Bone marrow (tissue), 2 donors: Measurements from ENCODE around the gene AKT3.
"Not testable (repeated sequence)": the region's sequence is repeated elsewhere in the genome, so short reads cannot be mapped to it uniquely, and the experiment has no call there.

Experiments
- DNase-seq, 2 donors: peaks; one replicate each; lab custom pipeline; 2025; lab: John Stamatoyannopoulos, UW

AKT3 gene

DNA sequence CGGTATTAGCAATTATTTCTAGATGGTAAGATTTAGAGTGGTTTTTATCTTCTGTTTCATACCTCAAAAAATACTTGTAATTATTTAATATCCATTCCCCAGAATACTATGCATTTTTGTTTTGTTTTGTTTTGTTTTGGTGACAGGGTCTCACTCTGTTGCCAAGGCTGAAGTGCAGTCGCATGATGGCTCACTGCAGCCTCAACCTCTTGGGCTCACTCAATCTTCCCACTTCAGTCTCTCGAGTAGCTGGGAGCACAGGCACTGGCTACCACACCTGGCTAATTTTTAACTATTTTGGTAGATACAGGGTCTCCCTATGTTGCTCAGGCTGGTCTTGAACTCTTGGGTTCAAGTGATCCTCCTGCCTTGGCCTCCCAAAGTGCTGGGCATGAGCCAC is 252.7 kb downstream of the AKT3 start:
- DNase-seq: no peak

DNA sequence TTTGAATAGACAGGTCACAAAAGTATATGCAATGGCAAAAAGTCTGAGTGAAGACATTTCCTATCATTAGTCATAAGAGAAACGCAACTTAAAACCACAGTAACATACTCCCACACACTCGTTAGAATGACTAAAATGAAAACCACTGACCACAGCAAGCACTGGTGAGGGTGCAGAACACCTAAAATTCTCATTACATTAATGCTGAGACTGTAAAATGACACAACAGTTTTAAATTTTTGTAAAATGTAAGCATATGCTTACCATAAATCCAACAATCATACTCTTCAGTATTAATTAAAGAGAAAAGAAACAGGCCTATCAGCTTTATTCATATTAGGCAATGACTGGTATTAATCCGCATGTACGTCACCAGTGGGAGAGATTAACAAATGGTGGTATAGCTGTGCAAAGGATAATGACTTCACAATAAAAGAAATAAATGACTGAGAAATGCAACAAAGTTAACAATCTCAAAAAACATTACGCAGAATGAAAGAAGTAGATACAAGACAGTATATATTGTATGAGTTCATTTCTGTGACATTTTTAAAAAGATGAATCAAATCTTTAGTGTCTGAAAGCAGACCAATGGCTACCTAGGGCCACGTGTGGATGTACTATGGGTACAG is 253.5 kb downstream of the AKT3 start:
- DNase-seq: peak in 1 of 2 donors; percentile 28

DNA sequence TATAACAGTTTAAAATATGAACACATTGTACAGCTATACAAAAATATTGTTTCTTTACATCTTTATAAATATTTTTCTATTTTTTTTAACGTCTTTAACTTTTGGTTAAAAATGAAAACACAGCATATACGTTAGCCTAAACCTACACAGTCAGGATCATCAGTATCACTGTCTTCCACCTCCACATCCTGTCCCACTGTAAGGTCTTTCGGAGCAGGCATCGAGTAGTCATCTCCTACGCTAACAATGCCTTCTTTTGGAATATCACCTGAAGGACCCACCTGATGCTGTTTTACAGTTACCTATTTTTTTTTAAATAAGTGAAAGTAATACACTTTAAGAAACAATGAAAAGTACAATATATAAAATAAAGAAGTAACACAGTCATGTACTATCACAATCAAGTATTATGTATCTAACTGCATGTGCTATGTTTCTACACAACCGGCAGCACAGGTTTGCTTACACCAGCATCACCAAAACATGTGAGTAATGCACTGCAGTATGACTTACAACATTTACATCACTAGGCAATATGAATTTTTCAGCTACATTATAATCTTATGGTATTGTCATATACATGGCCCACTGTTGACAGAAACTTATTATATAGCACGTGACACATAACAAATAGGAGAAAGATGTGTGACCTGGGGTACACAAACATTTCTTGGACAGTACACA is 254.4 kb downstream of the AKT3 start:
- no peak for DNase-seq

- DNase-seq: no peak
These were observed 255.6 kb downstream of the AKT3 start for GRCh38 chr1:243594455-243594854.

- not testable (repeated sequence) for DNase-seq
These were observed 260.8 kb downstream of the AKT3 start for GRCh38 chr1:243589286-243589685.

GRCh38 chr1:243587823-243588560 is 262.1 kb downstream of the AKT3 start:
- no peak for DNase-seq

DNA sequence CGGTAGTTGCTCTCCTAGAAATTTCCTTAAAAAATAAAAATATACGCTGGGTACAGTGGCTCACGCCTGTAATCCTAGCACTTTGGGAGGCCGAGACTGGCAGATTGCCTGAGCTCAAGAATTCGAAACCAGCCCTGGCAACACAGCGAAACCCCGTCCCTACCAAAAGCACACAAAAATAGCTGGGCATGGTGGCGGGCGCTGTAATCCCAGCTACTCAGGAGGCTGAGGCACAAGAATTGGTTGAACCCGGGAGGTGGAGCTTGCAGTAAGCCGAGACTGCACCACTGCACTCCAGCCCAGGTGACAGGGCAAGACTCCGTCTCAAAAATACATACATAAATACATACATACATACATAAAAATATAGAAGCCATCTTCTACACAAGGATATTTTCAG is 262.8 kb downstream of the AKT3 start:
- no peak for DNase-seq

DNA sequence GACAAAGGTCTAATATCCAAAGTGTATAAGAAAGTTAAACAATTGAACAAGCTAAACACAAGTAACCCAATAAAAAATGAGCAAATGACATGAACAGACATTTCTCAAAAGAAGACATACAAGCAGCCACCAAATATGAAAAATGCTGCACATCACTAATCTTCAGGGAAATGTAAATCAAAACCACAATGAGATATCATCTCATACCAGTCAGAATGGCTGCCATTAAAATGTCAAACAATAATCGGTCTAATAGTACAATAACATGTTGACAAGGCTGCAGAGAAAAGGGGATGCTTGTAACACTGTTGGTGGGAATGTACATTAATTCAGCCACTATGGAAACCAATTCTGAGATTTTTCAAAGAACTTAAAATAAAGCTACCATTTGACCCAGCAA is 264.1 kb downstream of the AKT3 start:
- no peak for DNase-seq

DNA sequence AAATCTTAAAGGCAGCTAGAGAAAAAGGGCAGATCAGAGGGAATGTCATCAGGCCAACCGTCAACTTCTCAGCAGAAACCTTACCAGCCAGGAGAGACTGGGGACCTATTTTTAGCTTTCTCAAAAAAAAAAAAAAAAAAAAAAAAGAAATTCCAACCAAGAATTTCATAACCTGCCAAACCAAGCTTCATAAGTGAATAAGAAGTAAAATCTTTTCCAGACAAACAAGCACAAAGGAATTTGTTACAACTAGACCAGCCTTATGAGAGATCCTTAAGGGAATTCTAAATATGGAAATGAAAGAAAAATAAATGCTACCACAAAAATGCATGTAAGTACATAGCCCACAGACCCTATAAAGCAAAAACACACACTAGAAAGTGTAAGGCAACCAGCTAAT is 267.7 kb downstream of the AKT3 start:
- DNase-seq: no peak

- DNase-seq: no peak
These were observed 269.1 kb downstream of the AKT3 start for GRCh38 chr1:243580984-243581383.

- no peak for DNase-seq
These were observed 270.0 kb downstream of the AKT3 start for GRCh38 chr1:243580072-243580471.

- no peak for DNase-seq
These were observed 275.0 kb downstream of the AKT3 start for GRCh38 chr1:243575070-243575469.

DNA sequence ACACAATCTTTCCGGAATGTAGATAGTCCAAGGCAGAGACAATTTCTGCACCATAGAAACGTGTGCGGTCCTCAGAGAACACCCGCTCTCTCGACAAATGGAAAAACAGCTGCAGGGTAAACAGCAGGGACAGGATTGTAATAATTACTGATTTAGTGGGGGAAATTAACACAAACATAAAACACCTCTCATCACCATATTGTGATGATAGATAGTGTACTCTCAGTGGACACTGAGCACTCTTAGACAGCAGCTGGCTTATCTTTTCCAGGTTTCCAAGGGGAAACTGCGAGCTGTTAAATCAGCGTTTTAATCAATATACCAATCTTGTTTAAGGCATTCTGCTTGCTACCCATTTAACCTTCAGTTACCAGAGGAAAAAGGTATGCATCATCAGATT is 277.1 kb downstream of the AKT3 start:
- DNase-seq: no peak

DNA sequence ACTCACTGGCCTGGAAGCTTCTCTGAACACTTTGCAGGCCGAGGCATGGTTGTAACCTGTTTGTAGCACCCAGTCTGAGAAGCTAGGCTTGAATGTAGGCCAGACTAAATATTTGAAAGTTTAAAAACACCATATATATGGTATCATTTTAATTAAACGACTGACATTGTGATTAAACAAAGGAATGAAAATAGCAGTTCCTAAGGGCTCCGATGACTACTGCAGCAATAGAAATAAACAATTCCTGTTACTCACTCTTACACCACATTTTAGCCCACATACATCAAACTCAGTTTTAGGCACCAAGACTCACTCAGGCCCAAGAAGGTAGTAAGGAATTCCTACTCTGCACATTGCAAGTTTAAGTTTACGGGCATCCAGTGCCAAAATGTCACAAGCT is 281.2 kb downstream of the AKT3 start:
- no peak for DNase-seq

GRCh38 chr1:243564814-243565213 is 285.2 kb downstream of the AKT3 start:
- DNase-seq: no peak

DNA sequence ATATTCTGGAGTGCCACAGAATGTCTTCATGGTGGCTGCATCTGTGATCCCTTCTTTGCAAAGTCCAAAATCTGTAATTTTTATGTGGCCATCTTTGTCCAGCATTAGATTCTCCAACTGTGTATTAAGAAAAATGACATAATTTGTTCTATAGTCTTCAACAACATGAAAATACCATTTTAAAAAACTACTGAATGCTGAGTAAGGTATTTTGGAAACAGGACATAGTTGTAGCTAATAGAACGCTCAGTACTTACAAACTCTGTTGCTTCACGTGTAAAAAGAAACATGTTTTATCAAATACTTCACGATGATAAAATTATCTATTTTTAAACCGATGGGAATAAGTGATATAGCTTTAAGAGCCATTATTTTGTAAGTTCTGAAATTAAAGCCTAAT is 286.3 kb downstream of the AKT3 start:
- DNase-seq: no peak

DNA sequence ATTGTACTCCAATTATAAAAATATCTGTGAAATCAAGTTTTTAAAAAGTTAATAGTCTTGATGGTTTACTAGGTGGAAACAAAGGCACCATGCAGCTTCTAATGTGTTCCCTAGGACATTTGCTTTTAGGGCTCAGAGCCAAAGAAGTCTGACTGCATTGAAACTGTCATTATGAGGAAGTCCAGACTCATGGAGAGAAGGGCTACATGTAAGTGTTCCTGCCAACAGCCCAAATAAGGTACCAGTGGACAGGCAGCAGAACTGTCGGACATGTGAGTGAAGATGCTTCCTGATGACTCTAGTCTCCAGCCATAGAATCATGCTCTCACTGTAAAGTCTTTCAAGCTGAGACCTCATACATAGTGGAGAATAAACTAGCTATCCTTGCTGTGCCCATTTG is 287.6 kb downstream of the AKT3 start:
- no peak for DNase-seq

DNA sequence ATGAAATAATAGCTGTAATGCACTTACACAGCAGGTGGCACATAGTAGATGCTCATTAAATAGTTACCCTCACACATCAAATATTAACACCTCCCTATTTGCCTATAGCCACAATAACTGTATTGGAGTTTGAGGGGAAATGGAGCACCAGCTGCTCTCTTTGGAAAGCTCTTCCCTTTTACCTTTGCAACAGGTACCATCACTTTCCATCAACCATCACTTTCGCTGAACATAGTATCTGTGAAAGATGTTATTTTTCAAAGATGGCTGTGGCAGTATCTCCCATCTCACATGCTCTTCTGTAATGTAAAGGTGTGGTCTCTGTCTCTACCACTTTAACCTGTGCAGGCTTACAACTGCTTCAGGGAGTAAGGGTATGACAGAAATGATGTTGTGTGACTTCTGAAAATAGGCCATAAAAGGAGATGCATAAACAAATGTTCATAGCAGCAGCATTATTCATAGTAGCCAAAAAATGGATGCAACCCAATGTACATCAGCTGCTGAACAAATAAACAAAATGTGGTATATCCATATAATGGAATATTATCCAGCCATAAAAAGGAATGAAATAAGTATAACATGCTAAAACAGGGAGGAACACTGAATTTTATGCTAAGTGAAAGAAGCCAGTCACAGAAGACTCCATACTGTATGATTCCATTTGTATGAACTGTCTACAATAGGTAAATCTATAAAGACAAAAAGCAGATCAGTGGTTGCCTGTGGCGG is 288.3 kb downstream of the AKT3 start:
- DNase-seq: no peak

DNA sequence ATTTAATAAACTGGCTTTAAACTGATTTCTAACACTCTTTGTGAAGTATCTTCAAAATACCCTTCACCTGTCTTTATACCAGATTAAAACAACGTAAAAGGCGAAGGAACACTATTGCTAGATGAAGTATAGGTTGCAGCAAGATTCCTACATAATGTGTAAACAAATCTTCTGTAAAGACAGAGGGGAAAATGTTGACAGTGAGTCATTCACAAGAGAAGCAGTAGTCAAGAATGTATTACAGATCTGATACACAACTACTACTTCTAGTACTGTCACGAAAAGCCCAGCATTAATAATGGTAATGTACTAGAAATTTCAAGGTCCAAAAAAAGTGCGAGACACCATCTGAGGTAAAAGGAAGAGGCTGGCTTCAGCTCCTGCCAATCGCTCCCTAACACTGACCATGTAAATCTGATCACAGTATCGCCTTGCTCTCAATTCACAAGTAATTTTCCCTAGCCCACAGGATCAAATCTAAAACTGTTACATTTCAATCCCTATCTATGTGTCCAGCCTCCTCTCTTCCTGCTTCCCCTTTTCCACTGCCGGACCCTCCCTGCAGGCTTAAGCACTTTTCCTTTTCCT is 290.4 kb downstream of the AKT3 start:
- no peak for DNase-seq

DNA sequence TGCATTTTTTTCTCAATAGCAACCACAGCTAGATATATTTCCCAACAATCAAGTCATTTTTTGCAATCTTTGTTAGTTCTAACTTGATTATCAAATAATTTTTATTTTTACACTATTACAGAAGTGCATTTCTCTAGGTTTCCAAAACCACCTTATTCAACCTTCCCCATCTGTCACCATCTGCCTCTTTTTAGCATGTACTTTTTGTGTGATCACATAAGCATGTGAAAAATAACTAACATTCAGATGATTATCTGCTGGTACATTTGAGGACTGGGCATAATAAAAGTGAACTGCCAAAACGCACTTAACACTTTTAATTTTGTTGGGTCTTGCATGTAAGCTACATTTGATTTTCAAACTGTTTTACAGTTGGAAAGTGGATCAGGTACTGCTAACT is 291.5 kb downstream of the AKT3 start:
- no peak for DNase-seq

- no peak for DNase-seq
These were observed 292.2 kb downstream of the AKT3 start for GRCh38 chr1:243557866-243558265.

DNA sequence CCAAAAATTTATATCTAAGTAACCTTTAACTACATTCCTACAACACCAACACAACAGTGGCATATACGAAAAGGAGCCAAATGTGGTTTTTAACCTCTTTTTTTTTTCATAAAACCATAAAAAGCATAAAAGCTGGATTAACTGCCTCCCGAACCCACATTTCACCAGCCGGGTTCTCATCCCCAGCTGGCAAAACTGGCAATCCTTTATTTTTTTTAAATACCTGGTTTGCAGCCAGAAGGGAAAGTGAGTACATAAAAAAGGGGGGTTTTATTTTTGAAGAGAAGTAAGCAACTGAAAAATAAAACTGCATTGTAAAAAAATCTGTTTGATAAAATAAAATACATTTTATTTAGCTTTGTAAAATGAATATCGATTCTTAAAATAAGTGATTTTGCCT is 295.4 kb downstream of the AKT3 start:
- no peak for DNase-seq
